ENCODE results near the gene VPS13A.

DNA sequence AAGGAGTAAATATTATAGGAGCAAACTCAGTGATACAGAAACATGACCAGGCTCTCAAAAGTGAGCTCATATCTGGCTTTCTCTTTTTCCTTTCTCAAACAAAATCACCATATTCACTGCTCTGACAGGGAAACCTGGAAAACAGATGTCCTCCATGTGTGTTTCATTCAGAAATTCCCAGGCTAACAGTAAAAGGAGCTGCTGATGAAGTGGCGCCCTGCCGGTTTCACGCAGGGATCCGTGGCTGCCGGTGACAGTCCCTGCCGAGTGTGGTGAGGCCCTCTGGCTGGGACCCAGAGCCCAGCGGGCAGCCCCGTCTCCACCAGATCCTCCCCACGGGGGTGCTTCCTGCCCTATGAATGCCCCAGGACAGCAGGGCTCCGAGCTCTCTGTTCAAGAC lies 262.7 kb downstream of the VPS13A start:
- TF ChIP-seq CTCF (IDR thresholded peaks at IDR 0.05) (no peak), POLR2A (IDR thresholded peaks at IDR 0.05) (no peak)
